GM12878 (cell line): Measurements from ENCODE around the gene RAB3C. TPM values are rescaled to one million over a fixed set of nuclear protein-coding genes. Genes with fewer than 3 reads are reported as not detected.

Experiments
- ATAC-seq: fragments of 200-7000 bp; cut with Tn5 transposase; 3 replicates; pipeline ENCODE4 v1.9.1; 2020; ENCODE audit warnings: mild to moderate bottlenecking, moderate library complexity
- BruUV-seq: library from RNA; stranded (reverse); fragments of 400-500 nt; replicated peaks from 2 replicates; lab custom pipeline; 2021; lab: Mats Ljungman, UMichigan
- CTCF ChIA-PET: fragments of 300-600 bp; sonication (Branson Sonifier 250); formaldehyde crosslinking; extraction: SDS; loops from one replicate; lab custom pipeline; 2021; ENCODE audit warnings: inconsistent platforms; lab: Yijun Ruan, JAX
- POLR2A ChIA-PET: fragments of 350-600 bp; formaldehyde crosslinking; extraction: SDS; loops from one replicate; lab custom pipeline; 2021; ENCODE audit warnings: inconsistent platforms; lab: Charles Lee
- RAD21 ChIA-PET: fragments of 300-600 bp; sonication (Branson Sonifier 250); formaldehyde crosslinking; loops from one replicate; lab custom pipeline; 2023; ENCODE audit warnings: antibody characterized with exemption; ENCODE audit not compliant: unreplicated experiment; lab: Charles Lee
- SMC1A ChIA-PET: fragments of 300-600 bp; sonication (Branson Sonifier 250); formaldehyde crosslinking; loops from one replicate; lab custom pipeline; 2023; ENCODE audit not compliant: unreplicated experiment, uncharacterized antibody; lab: Charles Lee
- DNase-seq: peaks from one replicate; pipeline ENCODE4 v3.0.0-alpha.2; 2011; ENCODE audit warnings: low read depth, low spot score
- FAIRE-seq: peaks from 3 replicates; lab custom pipeline; 2011; peaks lifted over from hg19 to GRCh38; lab: Jason Lieb, UNC
- H2AFZ ChIP-seq: 2 replicates; pipeline ENCODE4 v1.6.0; 2011; ENCODE audit warnings: low read depth, low read length, control low read depth; ENCODE audit not compliant: control insufficient read depth
- H3K27ac ChIP-seq: 2 replicates; pipeline ENCODE4 v1.5.1; 2011; ENCODE audit warnings: control low read depth; ENCODE audit not compliant: control insufficient read depth, insufficient read depth
- H3K27me3 ChIP-seq, 2 experiments: replicated peaks in 1 of 2; 2 replicates each; pipeline versions ENCODE4 v1.6.0 to v1.6.1; 2011; ENCODE audit warnings: low read length in 1 of 2; ENCODE audit not compliant: control insufficient read depth in 2 of 2, insufficient read depth in 2 of 2
- H3K36me3 ChIP-seq, 2 experiments: 2 replicates each; pipeline ENCODE4 v1.5.1; 2011; ENCODE audit warnings: low read length in 1 of 2; ENCODE audit not compliant: control insufficient read depth in 2 of 2, insufficient read depth in 2 of 2
- H3K4me1 ChIP-seq: 2 replicates; pipeline ENCODE4 v1.6.1; 2011; ENCODE audit warnings: mild to moderate bottlenecking, low read length, moderate library complexity, mixed read lengths; ENCODE audit not compliant: control insufficient read depth, insufficient read depth
- H3K4me2 ChIP-seq: 2 replicates; pipeline ENCODE4 v1.6.0; 2011; ENCODE audit warnings: control low read depth; ENCODE audit not compliant: control insufficient read depth, insufficient read depth
- H3K4me3 ChIP-seq: fragments of 200-600 bp; sonication (generic); 2 replicates; pipeline ENCODE4 v1.5.1; 2016
- H3K79me2 ChIP-seq: 2 replicates; pipeline ENCODE4 v1.6.0; 2011; ENCODE audit warnings: low read length; ENCODE audit not compliant: control insufficient read depth, insufficient read depth
- H3K9ac ChIP-seq: 2 replicates; pipeline ENCODE4 v1.8.0; 2011; ENCODE audit warnings: low read length, control low read depth, mixed read lengths; ENCODE audit not compliant: control insufficient read depth, insufficient read depth
- H3K9me3 ChIP-seq: replicated peaks from 3 replicates; pipeline ENCODE4 v1.5.1; 2011; ENCODE audit warnings: mild to moderate bottlenecking, low read length; ENCODE audit not compliant: control insufficient read depth, insufficient read depth
- H4K20me1 ChIP-seq: 2 replicates; pipeline ENCODE4 v1.6.0; 2011; ENCODE audit not compliant: control insufficient read depth, insufficient read depth
- CBX3 ChIP-seq: fragments of 200-600 bp; sonication (generic); IDR thresholded peaks from 2 replicates; pipeline ENCODE4 v1.6.1; 2016; ENCODE audit warnings: low read depth, borderline replicate concordance
- CEBPB ChIP-seq, 2 experiments: fragments of 150-350 bp in 1 of 2; IDR thresholded peaks; 2 replicates each; pipeline ENCODE4 v1.6.1; 2012 to 2014; ENCODE audit warnings: low read depth in 2 of 2, low read length in 2 of 2, borderline replicate concordance in 1 of 2, inconsistent platforms in 1 of 2
- CHD1 ChIP-seq: IDR thresholded peaks from 2 replicates; pipeline ENCODE4 v1.6.1; 2012; ENCODE audit warnings: low read depth, low read length, improper control_type of control experiment
- CHD4 ChIP-seq: fragments of 200-600 bp; sonication (generic); IDR thresholded peaks from 2 replicates; pipeline ENCODE4 v1.6.1; 2016; ENCODE audit warnings: mild to moderate bottlenecking
- ESRRA ChIP-seq: IDR thresholded peaks from 2 replicates; pipeline ENCODE4 v1.6.1; 2012; ENCODE audit warnings: mild to moderate bottlenecking, low read length, improper control_type of control experiment
- NFYA ChIP-seq: IDR thresholded peaks from 2 replicates; pipeline ENCODE4 v1.6.1; 2011; ENCODE audit warnings: low read depth, mild to moderate bottlenecking, low read length, improper control_type of control experiment, borderline replicate concordance
- NR2C1 ChIP-seq: fragments of 450-650 bp; IDR thresholded peaks from 2 replicates; pipeline ENCODE4 v1.6.1; 2017; ENCODE audit warnings: antibody characterized with exemption, mild to moderate bottlenecking, moderate library complexity
- RCOR1 ChIP-seq: conservative IDR thresholded peaks from 2 replicates; pipeline ENCODE4 v1.6.1; 2012; ENCODE audit warnings: low read depth, low read length, improper control_type of control experiment
- SP1 ChIP-seq: IDR thresholded peaks from one replicate; pipeline ENCODE4 v1.6.1; 2011; ENCODE audit warnings: low read depth, low read length
- ZBED1 ChIP-seq: IDR thresholded peaks from 2 replicates; pipeline ENCODE4 v1.6.1; 2016; ENCODE audit warnings: borderline replicate concordance
- in situ Hi-C: fragments of 300-500 bp; cut with MboI; formaldehyde crosslinking; loops from 9 replicates; pipeline ENCODE4 v1.14.3; 2018; ENCODE audit warnings: mixed read lengths
- intact Hi-C: fragments of 100-400 bp; cut with micrococcal nuclease; formaldehyde crosslinking; loops from one replicate; pipeline ENCODE4 v1.14.2; 2022; ENCODE audit not compliant: unreplicated experiment
- polyA plus RNA-seq, 11 experiments: library from polyadenylated mRNA; depleted of rRNA in 4 of 11; unstranded in 6 of 11; stranded (reverse) in 5 of 11; fragments of >200 nt; fragmentation: Nextera tagmentation in 4 of 11; fragmentation: Illumina TruSeq in 1 of 11; extraction: Ambion mirVana in 4 of 11; extraction: Trizol in 1 of 11; gene quantifications; 1 replicate in 1 of 11; 2 replicates in 10 of 11; pipeline versions ENCODE4 v1.2.1 to v1.2.3, GENCODE V29; 2011 to 2016; ENCODE audit warnings: inconsistent platforms in 2 of 11, missing spikeins in 2 of 11, low read depth in 1 of 11
- total RNA-seq, 4 experiments: library from RNA; depleted of rRNA in 3 of 4; stranded (reverse); fragments of >200 nt in 3 of 4; fragmentation: Illumina TruSeq in 1 of 4; extraction: Trizol in 1 of 4; gene quantifications; 2 replicates each; pipeline versions ENCODE4 v1.2.1 to v1.2.3, GENCODE V29; 2013 to 2021
- TF ChIP-seq, protein P1 (sequence below): fragments of 450-650 bp; IDR thresholded peaks from 2 replicates; pipeline ENCODE4 v1.6.1; 2018; ENCODE audit warnings: mild to moderate bottlenecking, low read depth, moderate library complexity; ENCODE audit not compliant: partially characterized antibody
- TF ChIP-seq, protein P2 (sequence below): IDR thresholded peaks from 2 replicates; pipeline ENCODE4 v1.6.1; 2012; ENCODE audit warnings: low read length, inconsistent platforms
- TF ChIP-seq, protein P3 (sequence below): fragments of 450-650 bp; IDR thresholded peaks from 2 replicates; pipeline ENCODE4 v1.6.1; 2017; ENCODE audit warnings: mild to moderate bottlenecking, moderate library complexity

The RAB3C gene
- total and polyA plus RNA-seq, 10 of the 15 experiments (the other 5 are each of a cell fraction or from before 2014, with no cell fraction given), result not detected

DNA sequence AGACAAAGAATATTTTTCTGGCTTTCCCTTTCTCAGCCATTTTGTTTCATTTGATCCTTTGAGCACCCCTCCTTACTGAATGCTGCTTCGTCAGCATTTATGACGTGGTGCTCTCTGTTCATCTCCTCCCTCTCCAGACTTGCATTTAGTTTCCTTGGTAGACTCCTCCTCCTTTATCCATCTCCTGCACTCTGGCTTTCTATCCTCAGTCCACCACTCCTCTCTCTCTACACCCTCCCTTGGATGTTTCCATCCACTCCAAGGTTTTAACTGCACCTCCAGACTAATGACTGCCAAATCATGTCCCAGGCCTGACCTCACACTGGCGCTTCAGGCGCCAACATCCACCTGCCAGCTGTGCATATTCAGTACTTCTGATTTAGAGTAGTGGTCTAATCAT, 245.4 kb downstream of the RAB3C start (continued):
- TF ChIP-seq, protein P1, sequence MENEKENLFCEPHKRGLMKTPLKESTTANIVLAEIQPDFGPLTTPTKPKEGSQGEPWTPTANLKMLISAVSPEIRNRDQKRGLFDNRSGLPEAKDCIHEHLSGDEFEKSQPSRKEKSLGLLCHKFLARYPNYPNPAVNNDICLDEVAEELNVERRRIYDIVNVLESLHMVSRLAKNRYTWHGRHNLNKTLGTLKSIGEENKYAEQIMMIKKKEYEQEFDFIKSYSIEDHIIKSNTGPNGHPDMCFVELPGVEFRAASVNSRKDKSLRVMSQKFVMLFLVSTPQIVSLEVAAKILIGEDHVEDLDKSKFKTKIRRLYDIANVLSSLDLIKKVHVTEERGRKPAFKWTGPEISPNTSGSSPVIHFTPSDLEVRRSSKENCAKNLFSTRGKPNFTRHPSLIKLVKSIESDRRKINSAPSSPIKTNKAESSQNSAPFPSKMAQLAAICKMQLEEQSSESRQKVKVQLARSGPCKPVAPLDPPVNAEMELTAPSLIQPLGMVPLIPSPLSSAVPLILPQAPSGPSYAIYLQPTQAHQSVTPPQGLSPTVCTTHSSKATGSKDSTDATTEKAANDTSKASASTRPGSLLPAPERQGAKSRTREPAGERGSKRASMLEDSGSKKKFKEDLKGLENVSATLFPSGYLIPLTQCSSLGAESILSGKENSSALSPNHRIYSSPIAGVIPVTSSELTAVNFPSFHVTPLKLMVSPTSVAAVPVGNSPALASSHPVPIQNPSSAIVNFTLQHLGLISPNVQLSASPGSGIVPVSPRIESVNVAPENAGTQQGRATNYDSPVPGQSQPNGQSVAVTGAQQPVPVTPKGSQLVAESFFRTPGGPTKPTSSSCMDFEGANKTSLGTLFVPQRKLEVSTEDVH, result no peak

DNA sequence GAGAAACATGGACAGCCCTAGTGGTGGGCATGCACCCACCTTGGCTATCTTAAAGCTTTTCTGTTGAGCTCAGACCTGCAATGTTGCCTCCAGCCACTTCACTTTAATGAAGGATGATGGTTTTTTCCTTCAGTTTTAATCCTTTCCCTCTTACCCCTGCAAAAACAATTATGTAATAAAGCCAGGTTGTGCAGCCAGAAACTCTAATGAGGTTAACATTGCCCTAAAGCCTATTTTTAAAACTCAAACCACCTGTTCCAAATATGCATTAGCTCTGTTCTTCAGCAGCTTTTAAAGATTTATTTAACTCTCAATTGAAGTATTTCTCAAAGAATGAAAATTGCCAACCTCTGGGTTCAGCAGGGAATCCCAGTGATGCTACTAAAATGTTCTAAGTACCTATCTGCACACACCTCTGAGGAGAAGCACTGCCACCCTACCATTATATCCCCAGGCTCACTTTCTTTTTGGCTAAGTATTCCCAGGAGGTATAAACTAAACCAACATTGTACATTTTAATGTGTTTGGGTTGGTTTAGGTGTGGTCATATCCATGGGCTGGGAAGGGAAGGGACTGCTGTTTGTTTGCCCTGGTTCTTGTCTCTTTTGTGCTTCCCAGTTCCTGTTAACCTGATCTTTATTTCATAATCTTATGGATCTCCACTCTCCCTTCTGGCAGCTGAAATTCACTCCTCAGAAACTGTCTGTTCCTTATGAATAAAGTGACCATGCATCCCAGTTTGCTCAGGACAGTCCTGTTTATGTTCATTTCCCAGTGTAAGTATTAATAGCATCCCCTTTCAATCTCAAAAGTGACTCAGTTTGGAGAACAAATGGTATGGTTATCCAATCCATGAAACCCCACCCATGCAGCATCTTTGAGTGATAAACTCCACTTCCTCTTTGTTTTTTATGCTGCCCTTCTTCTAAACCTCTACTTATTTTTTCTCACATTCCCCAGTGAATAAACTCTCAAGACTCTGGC, 251.7 kb downstream of the RAB3C start:
- H3K27ac ChIP-seq, result no peak overlapping the region
- H3K27me3 ChIP-seq, result no peaks in the 10 kb centered on the region
- ChIA-PET RAD21 (no interaction called here), SMC1A (interaction anchor here (0.6 to 0.9 kb wide), 3 partner anchors 10 to 915 kb away, joined by 3 to 5 read pairs (median 3); no protein-coding TSS in a partner anchor), POLR2A (no interaction called here), CTCF (interaction anchor here (1.3 to 2.0 kb wide), 3 partner anchors 12 to 338 kb away, joined by 3 to 8 read pairs (median 5); no protein-coding TSS in a partner anchor)
- ATAC-seq (no peak), DNase-seq (no peak), FAIRE-seq (no peak)
- no peak overlapping the region for H3K4me3 ChIP-seq
- H2AFZ ChIP-seq, result no peak overlapping the region
- H3K79me2 ChIP-seq, result no peaks in the 10 kb centered on the region
- H3K9ac ChIP-seq, result no peak overlapping the region
- no TSS peak for BruUV-seq
- H4K20me1 ChIP-seq, result no peaks in the 10 kb centered on the region
- no peaks in the 10 kb centered on the region for H3K9me3 ChIP-seq
- H3K36me3 ChIP-seq, result no peaks in the 10 kb centered on the region
- no peaks in the 10 kb centered on the region for H3K4me1 ChIP-seq
- no peak overlapping the region for H3K4me2 ChIP-seq
- in situ Hi-C loops, result loop anchor here (25.0 kb wide), 1 partner anchor 1047 kb away; no protein-coding TSS in a partner anchor
- intact Hi-C loops, result no loop called here
- no peak for TF ChIP-seq SP1
- no peak for TF ChIP-seq NR2C1
- no peak for TF ChIP-seq NFYA
- TF ChIP-seq ZBED1, result no peak
- TF ChIP-seq CHD1, result no peak
- TF ChIP-seq, protein P2, sequence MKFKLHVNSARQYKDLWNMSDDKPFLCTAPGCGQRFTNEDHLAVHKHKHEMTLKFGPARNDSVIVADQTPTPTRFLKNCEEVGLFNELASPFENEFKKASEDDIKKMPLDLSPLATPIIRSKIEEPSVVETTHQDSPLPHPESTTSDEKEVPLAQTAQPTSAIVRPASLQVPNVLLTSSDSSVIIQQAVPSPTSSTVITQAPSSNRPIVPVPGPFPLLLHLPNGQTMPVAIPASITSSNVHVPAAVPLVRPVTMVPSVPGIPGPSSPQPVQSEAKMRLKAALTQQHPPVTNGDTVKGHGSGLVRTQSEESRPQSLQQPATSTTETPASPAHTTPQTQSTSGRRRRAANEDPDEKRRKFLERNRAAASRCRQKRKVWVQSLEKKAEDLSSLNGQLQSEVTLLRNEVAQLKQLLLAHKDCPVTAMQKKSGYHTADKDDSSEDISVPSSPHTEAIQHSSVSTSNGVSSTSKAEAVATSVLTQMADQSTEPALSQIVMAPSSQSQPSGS, result no peak
- no peak for TF ChIP-seq RCOR1
- no peak for TF ChIP-seq ESRRA
- no peak for TF ChIP-seq CHD4
- no peak for TF ChIP-seq CBX3
- no peak for TF ChIP-seq CEBPB (IDR thresholded peaks at IDR 0.05; ENCODE audit: borderline replicate concordance in 1 of 2, low read depth in 2 of 2, low read length in 2 of 2)
- TF ChIP-seq, protein P3, sequence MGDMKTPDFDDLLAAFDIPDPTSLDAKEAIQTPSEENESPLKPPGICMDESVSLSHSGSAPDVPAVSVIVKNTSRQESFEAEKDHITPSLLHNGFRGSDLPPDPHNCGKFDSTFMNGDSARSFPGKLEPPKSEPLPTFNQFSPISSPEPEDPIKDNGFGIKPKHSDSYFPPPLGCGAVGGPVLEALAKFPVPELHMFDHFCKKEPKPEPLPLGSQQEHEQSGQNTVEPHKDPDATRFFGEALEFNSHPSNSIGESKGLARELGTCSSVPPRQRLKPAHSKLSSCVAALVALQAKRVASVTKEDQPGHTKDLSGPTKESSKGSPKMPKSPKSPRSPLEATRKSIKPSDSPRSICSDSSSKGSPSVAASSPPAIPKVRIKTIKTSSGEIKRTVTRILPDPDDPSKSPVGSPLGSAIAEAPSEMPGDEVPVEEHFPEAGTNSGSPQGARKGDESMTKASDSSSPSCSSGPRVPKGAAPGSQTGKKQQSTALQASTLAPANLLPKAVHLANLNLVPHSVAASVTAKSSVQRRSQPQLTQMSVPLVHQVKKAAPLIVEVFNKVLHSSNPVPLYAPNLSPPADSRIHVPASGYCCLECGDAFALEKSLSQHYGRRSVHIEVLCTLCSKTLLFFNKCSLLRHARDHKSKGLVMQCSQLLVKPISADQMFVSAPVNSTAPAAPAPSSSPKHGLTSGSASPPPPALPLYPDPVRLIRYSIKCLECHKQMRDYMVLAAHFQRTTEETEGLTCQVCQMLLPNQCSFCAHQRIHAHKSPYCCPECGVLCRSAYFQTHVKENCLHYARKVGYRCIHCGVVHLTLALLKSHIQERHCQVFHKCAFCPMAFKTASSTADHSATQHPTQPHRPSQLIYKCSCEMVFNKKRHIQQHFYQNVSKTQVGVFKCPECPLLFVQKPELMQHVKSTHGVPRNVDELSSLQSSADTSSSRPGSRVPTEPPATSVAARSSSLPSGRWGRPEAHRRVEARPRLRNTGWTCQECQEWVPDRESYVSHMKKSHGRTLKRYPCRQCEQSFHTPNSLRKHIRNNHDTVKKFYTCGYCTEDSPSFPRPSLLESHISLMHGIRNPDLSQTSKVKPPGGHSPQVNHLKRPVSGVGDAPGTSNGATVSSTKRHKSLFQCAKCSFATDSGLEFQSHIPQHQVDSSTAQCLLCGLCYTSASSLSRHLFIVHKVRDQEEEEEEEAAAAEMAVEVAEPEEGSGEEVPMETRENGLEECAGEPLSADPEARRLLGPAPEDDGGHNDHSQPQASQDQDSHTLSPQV, result no peak
